ENCODE results near the gene SPTB. TPM values are rescaled to one million over a fixed set of nuclear protein-coding genes. Genes with fewer than 3 reads are reported as not detected.
A peak's percentile ranks its signal among the peaks of the same experiment; 100 is the strongest.

SPTB gene
- total RNA-seq, 1 experiment from 2014 or later, result 0.84 TPM

DNA sequence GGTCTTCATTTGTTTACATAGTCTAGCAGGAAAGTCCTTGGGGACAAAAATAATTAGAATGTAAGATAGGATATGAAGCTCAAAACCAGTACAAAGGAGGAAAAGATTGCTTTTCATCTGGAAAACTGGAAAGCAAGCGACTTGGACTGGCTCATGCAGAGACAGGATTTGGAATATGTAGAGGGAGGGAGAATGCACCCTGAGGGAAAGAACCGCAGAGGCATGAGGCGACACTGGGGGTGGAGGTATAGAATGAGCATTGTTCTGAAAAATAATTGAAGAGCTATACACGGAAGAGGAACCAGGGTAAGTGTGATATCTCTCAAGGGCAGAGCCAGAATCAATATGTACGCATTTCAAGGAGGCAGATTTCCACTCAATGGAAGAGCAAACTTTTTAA lies 90.0 kb downstream of the SPTB start:
- peak; percentile 53 for DNase-seq (ENCODE audit: low read depth)

- peak; percentile 93 for DNase-seq (ENCODE audit: low read depth)
Observed at GRCh38 chr14:64788706-64789105, 91.0 kb downstream of the SPTB start.

DNA sequence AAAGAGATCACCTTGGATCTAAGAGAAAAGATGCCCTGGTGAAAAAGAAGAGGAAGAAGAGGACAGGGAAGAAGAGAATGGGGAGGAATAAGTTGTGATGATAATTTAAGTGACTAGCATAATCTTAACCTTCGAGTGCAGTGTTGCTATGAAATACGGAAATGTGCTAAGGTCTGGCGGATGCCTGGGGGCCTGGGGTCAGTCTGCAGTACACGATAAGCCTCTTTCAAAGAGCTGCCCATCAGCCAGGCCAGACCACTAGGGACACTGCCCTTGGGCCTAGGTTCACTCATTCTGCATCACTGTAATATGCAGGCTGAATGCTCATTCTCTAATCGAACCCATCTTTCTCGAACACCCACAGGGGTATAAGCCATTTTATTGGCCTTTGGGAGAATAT lies 92.1 kb downstream of the SPTB start:
- DNase-seq (ENCODE audit: low read depth), result no peak

DNA sequence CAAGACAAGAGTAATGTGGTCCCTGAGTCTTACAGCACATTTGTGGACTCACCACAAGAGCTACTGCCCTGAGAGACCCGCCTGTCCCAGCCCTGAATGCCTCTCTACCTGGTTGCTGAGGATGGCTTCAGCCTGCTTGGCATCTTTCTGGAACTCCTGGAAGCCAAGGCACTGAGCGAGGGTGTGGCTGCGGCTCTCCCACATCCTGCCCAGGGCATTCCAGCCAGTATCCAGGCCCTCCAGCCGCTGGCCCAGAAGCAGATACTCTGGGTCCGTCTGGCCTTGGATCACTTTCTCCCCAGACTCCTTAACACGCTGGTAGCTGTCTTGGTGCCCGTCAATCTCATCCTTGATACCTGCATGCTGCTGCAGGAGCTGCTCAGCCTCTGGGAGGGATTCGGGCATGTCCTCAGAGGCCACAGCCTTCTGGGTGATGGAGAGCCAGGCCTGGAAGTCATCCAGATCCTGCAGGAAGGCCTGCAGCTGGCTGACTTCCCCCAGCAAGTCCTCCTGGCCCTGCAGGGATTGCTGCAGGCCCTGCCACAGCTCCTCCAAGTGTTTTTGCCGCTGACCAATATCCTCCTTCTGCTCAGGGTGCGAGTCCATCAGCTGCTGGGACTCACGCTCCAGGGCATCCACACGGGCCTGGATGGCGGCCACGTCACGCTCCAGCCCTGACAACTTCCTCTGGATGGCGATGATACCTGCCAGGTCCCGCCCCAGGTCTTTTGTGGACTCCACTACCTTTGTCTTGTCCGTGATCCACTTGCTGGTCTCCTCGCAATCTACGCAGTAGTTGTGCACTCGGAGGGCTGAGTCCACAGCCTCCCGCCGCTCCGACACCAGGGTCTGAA lies 93.2 kb downstream of the SPTB start:
- DNase-seq (ENCODE audit: low read depth), result no peak

DNA sequence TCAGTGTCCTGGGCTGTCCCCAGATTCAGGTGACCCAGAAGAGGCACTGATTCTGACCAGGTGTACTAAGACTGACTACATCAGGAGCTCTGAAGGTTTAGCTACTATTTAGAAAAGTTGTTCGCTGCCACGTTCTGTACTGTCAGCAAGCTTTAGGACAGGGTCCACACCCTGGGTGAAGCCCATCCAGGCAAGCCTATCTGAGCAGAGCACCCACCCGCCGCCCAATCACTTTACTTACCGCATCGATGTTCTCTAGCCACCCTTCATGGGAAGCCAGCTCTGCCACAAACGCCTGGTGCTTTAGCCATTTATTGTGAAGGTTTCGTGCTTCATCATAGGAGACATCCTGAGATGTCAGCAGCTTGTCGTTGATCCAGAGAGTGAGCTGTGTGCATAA lies 95.7 kb downstream of the SPTB start:
- DNase-seq (ENCODE audit: low read depth), result no peak

DNA sequence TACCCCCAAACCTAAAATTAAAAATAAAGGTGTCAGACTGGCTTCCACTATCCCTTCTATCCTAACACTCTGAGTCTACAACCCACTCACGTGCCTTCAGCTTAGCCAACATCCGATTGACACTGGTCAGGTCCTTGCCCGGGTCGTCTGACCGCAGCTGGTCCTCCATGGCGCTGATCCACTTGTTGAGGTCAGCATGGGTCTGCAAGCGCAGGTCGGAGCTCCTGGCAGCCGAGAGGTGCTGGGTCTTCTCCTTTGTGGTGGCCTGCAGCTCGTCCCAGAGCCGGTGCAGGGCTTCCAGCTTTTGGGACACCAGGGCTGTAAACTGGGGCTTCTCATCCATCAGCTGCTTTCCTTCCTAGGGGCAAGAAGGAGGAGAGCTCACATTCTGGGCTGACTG lies 97.5 kb downstream of the SPTB start:
- no peak for DNase-seq (ENCODE audit: low read depth)

- no peak for DNase-seq (ENCODE audit: low read depth)
Observed at GRCh38 chr14:64779472-64779871, 100.2 kb downstream of the SPTB start.

DNA sequence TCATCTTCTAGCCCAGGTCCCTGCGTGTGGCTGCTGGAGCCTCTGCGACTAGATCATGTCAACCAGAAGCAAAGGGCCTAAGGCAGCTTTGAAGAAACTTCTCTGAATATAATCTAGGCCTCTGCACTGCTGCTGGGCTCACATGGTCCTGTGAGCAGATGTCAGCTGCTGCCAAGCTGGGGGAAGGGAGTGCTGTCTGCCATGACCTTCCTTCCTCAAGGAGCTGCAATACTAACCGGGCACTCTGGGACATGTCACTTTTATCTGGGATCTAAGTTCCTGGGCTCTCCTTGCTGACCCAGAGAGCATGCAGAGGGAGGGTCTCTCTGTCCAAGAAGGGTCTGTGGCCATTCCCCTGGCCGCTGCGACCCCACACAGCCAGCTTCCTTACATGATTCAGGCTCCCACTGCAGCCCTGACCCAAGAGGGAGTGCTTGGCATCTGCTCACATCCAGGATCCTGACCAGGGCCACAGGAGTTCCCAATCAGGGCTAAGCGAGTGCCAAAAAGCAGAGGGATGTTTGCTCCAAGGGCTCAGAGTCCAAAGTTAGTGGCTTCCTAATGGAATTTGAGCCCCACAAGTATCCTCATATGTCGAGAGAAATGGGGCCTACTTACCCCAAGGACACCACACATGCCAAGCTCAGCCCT lies 101.5 kb downstream of the SPTB start:
- no peak for DNase-seq (ENCODE audit: low read depth)

- DNase-seq (ENCODE audit: low read depth), result no peak
Observed at GRCh38 chr14:64777461-64777860, 102.2 kb downstream of the SPTB start.

DNA sequence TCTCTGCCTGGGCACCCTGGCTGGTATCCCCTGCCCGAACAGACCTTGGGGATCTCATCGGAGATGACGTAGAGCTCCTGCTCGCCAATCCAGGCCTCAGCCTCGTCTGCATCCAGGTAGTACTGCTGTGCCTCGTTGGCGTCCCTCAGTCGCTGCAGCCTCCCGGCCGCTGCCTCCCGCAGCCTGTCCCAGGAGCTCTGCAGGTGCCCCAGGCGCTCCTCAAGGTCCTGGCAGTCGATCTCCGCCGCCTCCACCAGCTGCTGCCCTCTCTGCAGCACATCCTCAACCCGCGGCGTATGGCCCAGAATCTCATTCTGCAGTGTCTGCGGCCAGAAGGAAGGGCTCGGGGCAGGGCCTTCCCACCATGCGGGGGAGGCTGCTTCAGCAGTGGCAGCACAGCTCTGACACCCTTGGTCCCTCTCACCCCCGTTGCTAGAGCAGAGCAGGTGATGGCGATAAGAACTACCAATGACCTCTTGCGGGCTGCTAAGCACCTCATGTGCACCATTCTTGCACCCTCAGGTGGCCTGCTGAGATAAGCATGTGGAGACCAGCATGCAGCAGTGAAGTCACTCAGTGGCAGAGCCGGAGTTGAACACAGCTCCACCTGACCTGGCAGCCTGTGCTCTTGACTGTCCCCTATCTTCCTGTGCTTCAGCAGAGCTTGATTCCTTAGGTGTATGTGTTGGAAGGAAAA lies 104.5 kb downstream of the SPTB start:
- DNase-seq (ENCODE audit: low read depth), result no peak

- DNase-seq (ENCODE audit: low read depth), result no peak
Observed at GRCh38 chr14:64774272-64774671, 105.4 kb downstream of the SPTB start.

GRCh38 chr14:64773577-64773976 lies 106.1 kb downstream of the SPTB start:
- no peak for DNase-seq (ENCODE audit: low read depth)

DNA sequence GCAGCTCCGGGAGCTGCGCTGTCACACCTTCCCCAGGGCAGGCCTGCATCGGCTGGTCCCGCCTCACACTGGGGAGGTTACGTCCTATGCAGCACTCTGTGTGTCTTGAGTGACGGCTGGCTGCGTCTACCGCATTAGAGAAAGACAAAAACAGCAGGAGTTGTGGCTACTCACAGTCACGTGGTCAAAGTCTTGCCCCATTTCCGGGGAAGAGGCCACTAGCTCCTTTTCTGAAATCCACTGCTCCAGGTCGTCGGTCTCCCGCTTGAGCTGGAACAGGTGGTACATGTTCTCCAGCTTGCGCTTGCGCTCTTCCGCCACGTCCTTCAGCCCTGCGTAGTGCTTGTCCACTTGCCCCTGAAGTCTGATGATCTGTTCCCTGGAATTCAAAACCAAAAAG lies 106.7 kb downstream of the SPTB start:
- DNase-seq (ENCODE audit: low read depth), result no peak

DNA sequence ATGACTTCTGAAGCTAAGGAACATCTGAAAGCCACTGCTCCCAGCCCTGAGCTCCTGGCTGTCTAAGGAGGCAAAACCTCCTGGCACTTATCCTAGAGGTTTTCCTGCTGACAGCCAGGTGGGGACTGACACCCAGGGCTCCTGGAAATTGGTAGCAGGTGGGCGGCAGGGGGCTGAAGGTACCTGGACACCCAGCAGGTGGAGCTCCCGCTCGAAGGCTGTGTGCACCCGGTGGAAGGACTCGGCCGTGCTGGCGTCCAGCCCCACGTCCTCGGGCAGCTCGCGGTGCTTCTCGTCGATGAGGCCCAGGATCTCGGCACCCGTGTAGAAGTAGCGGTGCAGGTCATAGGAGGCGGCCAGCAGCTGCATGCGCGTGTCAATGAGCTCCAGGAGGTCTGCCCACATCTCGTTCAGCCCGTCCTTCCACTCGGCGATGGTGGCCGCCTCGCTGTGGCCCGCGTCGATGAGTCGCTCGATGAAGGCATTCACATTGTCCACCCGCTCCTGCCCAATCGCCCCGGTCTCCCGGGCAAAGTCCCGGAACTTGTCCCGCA lies 107.2 kb downstream of the SPTB start:
- no peak for DNase-seq (ENCODE audit: low read depth)

GRCh38 chr14:64771161-64771560 lies 108.5 kb downstream of the SPTB start:
- DNase-seq (ENCODE audit: low read depth), result no peak

- DNase-seq (ENCODE audit: low read depth), result no peak
Observed at GRCh38 chr14:64770751-64771150, 109.0 kb downstream of the SPTB start.

- DNase-seq (ENCODE audit: low read depth), result no peak
Observed at GRCh38 chr14:64769096-64770020, 110.3 kb downstream of the SPTB start.

DNA sequence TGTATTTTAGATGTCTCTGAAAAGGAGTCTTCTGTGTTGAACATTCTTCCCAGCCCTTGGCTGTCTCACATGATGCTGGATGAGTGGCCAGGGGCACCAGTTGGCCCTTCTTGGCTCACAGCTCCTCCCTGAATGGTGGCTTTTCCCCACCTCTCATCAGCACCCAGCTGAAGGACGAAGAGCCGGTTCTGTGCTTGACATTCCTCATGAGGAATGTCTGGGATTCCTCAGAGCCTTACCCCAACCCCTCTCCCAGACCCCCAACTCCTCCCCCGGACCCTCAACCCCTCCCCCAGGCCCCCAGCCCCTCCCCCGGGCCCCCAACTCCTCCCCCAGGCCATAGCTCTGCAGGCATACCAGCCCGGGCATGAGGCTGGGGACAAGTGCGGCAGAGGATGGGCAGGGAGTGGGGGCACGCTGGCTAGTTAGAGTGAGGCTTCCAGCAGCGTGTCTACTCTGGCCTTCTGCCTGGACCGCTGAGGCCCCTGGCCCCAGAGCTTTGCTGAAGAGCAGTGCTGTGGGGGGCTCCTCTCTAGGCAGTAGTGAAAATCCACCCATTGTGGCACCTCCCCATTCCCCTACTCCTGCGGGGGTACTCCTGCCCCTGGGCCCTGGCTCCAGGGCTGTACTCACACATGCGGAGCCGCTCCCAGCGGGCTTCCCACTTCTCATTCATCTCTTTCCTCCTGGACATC lies 111.2 kb downstream of the SPTB start:
- DNase-seq (ENCODE audit: low read depth), result no peak

DNA sequence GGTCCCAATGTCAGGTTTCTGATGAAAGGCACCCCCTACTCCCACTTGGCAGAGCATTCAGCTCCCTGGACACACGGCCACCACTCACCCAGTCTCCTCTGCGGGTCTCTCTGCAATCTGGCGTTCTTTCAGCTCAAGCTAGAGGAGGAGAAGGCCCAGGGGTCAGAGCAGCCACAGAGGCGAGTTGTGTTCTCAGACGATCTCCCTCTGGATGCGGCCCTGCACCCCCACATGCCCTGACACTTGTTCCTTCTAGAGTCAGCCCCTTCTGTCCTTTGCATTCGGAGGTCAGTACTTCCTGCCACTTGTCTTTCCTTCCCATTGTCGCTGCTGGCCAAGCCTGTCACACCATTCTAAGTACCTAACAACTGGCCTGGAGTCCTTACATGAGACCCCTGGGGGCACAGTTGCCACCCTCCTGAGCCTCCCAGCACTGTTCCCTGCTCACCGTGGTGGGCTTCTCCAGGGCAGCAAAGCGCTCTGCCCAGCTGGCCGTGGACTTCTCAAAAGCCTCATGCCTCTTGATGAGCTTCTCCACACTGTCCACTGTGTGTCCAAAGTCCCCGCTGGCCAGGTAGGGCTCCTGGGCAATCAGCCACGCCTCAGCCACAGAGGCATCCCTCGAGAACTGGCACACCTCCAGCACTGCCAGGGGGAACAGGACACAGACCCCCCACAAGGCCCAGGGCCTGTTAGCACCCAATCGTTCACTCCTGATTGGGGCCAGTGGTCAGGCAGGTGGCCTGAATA lies 112.3 kb downstream of the SPTB start:
- no peak for DNase-seq (ENCODE audit: low read depth)
